GM20431 (cell line): Measurements from ENCODE around the gene LYSMD1.

ENCODE experiments used
- in situ Hi-C: fragments of 300-500 bp; cut with MseI, MboI; formaldehyde crosslinking; loops from one replicate; pipeline ENCODE4 v1.15.0; 2020; ENCODE audit warnings: low sequenced_read_pairs; ENCODE audit not compliant: unreplicated experiment

LYSMD1 gene

GRCh38 chr1:151176514-151177045, 10.9 kb upstream of the LYSMD1 start:
- in situ Hi-C loops: no loop called here

DNA sequence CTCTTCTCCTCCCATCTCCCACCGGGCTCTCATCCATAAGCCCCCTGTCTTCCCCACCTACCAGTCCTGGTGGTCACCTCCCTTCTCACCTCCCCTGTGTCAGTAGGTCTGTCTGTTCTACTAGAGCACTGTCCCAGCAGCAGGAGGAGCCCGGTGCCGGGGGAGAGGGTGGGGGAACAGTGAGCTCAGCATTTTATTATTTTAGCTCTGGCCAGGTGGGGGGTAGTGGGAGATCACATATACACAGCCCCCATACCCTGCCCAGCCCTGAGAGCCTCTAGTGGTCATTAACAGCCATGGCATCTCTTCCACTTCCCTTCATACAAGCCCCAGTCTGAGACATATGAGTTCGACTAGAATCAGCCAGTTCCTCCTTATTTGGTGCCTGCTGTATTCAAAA, 10.2 kb upstream of the LYSMD1 start, which contains the start of gene TMOD4:
TSS of gene TMOD4 (minus strand) at position 119 of the 400 bp plus-strand sequence. CDS start 1,106 bp downstream, outside the sequence.
- in situ Hi-C loops: no loop called here

DNA sequence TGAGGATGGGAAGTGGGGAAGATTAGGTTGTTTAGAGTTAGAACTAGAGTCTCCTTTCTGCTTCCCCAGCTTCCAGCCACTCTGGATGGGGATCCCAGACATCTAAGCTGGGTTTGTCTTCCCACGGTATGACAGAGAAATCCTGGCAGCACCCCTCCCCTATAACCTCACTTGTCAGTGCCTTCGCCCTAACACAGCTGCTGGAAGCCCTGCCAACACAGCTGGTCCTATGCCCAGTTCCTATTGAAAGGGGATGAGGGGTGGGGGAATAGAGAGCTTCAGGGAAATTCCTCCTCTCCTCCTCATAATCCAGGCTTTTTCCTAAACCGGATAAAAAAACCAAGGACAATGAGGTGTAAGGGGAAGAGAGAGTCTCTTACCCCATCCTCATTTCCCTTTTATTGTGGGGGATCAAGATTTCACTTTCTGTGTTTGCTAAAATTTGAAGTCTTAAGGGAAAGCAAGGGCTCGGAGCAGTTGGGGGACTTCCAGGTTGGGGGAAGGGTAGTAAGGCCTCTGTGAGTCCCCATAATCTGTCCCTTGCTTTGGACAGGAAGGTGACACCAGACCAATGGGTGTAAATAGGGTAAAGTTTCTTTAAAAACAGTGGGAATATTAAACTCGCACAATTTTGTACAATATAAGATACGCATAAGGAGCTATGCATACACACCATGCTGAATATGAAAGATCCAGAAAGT, 9.5 kb upstream of the LYSMD1 start:
- in situ Hi-C loops: no loop called here

GRCh38 chr1:151171190-151171589, 5.5 kb upstream of the LYSMD1 start:
- in situ Hi-C loops: no loop called here

DNA sequence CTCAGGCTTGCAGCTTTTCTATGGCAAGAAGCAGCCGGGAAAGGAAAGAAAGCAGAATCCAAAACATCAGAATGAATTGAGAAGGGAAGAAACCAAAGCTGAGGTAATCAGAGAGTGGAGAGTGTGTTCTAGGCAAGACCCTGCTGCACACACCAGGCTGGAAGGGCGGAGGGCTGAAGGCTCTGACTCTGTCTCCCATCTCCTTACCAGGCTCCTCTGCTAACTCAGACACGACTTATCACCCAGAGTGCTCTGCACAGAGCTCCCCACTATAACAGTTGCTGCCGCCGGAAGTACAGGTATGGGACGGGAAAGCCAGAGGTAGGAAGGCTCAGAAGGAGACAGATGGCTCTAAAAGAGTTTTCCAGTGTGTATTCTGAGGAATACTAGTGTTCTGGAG, 1.4 kb upstream of the LYSMD1 start:
- in situ Hi-C loops: no loop called here

DNA sequence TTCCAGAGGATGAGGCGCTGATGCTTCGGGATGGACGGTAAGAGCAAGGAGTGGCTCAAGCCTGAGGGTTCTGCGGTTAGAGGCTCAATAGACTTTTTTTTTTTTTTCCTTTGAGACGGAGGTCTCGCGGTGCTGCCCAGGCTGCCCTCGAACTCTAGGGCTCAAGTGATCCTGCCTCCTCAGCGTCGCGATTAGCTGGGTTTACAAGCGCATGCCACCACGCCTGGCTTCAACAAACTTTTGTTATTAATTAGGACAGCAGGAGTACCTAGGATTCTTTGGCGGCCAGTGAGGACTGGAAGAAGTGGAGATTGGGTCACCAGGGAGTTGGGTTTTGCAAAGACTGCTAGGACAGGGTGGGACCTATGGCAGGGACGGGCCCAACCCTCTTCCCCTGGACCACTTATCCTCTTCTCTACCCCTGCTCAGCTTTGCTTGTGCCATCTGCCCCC, 829 bp upstream of the LYSMD1 start:
- in situ Hi-C loops: no loop called here

DNA sequence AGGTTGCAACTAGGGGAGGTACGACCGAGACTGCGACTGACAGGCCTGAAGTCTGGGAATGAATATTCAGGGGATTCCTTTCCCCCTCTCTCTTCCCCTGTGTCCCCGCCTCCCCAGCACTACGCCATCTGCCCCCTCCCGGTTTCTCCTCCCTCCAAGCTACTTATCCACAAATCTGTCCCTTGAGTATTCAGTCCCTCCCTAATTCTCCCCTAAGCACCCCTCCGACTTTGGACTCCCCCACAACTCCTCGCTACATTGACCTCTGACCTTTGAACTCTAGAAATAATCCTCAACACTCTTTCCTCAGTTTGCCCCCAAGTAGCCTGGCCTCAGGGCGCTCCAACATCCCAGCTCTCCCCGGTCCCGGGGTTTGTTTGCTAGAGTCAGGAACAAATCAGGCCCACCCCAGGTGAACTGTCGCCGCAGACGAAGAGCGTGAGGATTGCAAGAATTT, 393 bp downstream of the LYSMD1 start:
- in situ Hi-C loops: no loop called here

GRCh38 chr1:151164732-151165280, 896 bp downstream of the LYSMD1 start:
- in situ Hi-C loops: no loop called here

GRCh38 chr1:151159373-151159772, 6.3 kb downstream of the LYSMD1 start:
- in situ Hi-C loops: no loop called here

- in situ Hi-C loops: no loop called here
Observed at GRCh38 chr1:151158751-151159251, 6.9 kb downstream of the LYSMD1 start.

GRCh38 chr1:151158326-151158725, 7.4 kb downstream of the LYSMD1 start:
- in situ Hi-C loops: no loop called here

DNA sequence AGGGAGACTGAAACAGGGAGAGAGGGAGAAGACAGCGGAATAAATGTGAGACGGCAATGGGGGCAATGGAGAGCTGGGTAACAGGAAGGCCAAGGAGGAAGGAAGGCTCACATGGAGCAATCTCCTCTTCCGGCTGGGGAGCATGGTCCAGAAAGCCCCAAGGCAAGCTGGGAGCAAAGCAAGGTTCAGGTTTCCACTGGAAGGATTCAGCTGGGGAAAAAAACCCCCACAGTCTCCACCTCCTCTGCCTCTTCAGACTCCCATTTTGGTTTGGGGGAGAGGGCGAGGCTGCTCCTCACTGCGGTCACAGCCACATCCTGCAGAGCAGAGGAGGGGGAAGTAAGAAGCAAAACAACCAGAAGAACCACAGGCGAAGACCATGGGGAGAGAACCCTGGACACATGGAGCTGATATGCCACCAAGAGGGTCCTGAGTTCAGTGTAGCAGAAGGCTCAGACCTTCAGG, 8.6 kb downstream of the LYSMD1 start:
- in situ Hi-C loops: no loop called here

DNA sequence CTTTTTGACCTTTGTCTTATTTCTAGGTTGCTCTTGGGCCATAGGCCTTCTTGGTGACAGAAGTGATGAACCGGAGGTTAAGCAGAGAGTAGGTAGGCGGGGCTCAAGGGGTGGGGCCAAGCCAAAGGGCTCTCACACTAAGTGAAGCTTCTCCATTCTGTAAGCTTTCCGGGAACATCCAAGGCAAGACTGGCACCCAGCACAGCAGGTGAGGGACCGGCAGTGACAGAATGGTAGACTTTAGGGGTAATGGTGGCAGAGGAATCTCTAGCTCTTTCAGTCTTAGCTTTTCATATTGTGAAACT, 9.2 kb downstream of the LYSMD1 start, which contains the start of gene TNFAIP8L2:
TSS of gene TNFAIP8L2 (plus strand) at position 135 of the 305 bp plus-strand sequence. CDS start 2,049 bp downstream, outside the sequence.
- in situ Hi-C loops: no loop called here

GRCh38 chr1:151147665-151148064, 18.0 kb downstream of the LYSMD1 start:
- in situ Hi-C loops: loop anchor here (10.0 kb wide), 1 partner anchor 53 kb away; no protein-coding TSS in a partner anchor

DNA sequence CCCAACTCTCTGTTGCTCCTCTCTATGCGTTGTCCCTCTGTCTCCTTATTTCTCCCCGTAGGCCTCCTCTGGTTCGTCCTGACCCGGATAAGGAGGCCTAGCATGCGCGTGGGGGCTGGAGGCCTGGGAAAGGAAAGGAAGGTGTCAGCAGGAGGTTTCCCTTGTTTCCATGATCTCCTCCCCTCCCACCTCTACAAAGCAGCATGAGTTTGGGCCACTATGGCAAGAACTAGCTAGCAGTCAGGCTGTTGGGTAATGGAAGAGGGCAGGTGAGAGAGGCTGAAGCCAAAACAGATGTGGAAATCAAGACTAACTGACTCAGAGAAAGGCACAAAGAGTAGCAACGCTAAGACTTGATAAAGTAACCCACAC, 18.6 kb downstream of the LYSMD1 start:
- in situ Hi-C loops: loop anchor here (10.0 kb wide), 1 partner anchor 52 kb away; no protein-coding TSS in a partner anchor

GRCh38 chr1:151146412-151147131, 19.1 kb downstream of the LYSMD1 start, which contains the start of gene SEMA6C:
TSS of gene SEMA6C (minus strand) at chr1:151146631. CDS start at chr1:151142621, 4,010 bp downstream.
- in situ Hi-C loops: loop anchor here (10.0 kb wide), 1 partner anchor 52 kb away; no protein-coding TSS in a partner anchor

DNA sequence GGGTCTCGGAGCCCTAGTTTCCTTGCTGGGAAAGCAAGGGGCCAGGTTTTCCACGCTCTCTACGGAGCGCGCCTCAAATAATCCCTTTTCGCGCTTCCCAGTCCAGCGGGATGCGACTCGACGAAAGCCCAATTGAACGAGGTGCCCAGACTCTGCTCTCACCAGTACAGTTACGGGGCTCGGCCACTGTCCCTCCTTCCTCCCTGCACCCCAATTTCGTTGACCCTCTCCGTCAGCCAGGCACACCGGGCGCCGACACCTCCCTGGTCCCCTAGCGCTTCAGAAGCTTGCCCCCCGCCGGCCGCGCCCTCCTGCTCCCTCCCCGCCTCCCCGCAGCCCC, 19.7 kb downstream of the LYSMD1 start:
- in situ Hi-C loops: loop anchor here (10.0 kb wide), 1 partner anchor 51 kb away; no protein-coding TSS in a partner anchor

DNA sequence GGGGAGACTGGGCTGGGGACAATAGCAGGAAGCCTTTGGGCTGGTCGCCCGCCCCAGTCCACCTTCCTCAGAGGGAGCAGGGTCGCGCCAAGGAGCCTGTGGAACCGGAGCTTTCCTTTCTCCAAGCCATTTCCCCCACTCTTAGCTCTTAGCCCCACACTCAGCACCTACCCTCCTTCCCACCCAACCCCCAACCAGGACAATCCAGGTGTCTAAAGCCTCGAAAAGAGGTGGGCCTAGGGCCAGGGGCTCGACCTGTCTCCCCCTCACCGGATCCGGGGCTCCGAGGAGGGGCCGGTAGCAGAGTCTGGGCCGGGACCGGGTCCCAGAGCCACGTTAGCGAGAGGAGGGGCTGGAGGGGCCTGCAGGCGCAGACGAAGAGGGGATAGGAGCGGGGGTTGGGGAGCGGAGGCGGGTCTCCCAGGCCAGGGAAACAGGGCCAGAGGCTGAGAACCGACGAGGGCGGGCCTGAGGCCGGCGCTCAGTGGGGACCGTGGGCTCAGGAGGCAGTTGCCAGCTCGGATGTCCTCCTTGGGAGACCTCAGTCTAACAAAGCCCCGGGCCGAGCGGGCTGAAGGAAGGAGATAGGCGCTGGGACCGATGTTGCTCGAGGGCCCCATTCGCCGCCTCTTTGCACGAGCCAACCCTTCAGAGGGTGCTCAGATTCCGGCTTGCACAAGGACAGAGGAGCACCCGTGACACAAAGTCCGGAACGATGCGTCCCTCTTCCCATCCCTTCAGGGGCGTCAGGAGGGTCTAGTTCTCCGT, 20.2 kb downstream of the LYSMD1 start:
- in situ Hi-C loops: loop anchor here (10.0 kb wide), 1 partner anchor 51 kb away; no protein-coding TSS in a partner anchor
